Measurements from ENCODE around the gene CPA3. TPM values are rescaled to one million over a fixed set of nuclear protein-coding genes. Genes with fewer than 3 reads are reported as not detected.

Gene CPA3
- total RNA-seq, 2 donors from 2014 or later, result 0.57 TPM; not detected in 1

DNA sequence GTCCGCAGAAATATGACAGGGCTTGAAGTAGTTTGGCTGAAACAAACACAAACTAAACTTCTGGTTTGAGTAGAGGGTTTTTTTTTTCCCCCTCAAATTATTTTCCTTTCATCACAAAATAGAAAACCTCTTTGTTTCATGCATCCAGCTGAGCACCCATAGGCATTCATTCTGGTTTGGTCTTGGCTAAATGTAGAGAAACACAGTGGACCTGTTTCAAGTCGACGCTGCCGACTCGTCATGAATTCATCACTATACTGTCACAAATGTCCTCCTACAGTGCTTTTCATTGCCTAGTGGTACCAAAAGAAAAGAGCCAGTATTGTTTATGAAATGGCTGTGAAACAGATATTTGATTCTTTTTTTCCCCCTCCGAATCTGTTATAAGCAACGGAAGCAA lies 73.8 kb downstream of the CPA3 start:
- peaks cover 45% of the 10 kb centered on the region for H3K27me3 Mint-ChIP-seq
- no peaks in the 10 kb centered on the region for H3K9me3 ChIP-seq (ENCODE audit: control insufficient read depth, low read length, poor library complexity, severe bottlenecking)
- no peak for ATAC-seq
- no peak overlapping the region for H3K27ac Mint-ChIP-seq
- H3K4me1 Mint-ChIP-seq, result peaks cover 2% of the 10 kb centered on the region
- DNase-seq, result no peak
- H3K4me3 Mint-ChIP-seq, result no peak overlapping the region
- H3K36me3 Mint-ChIP-seq (ENCODE audit: low read depth), result peaks cover 2% of the 10 kb centered on the region

DNA sequence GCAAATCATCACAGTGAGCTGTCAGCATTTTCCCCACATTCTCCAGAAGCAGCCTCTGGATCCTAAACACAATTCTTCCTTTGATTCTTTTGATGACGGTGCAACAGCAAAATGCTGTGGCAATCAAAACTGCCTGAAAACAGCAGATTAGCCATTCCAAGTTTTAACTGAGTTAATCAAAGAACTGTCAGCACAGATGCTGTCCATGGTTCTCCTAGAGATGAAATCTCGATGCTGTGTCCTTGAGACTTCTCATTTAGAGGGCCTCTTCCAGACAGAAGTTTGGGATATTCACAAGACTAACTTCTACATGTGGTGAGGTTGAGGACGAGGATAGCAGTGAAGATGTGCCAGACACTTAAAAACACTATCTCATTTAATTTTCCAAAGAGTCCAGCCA lies 75.9 kb downstream of the CPA3 start:
- DNase-seq (no peak), ATAC-seq (no peak)
- Mint-ChIP-seq H3K36me3 (ENCODE audit: low read depth) (peaks cover 2% of the 10 kb centered on the region), H3K27me3 (peaks cover 41% of the 10 kb centered on the region), H3K4me1 (peaks cover 2% of the 10 kb centered on the region), H3K4me3 (no peak overlapping the region), H3K27ac (no peak overlapping the region)
- no peaks in the 10 kb centered on the region for H3K9me3 ChIP-seq (ENCODE audit: control insufficient read depth, low read length, poor library complexity, severe bottlenecking)

DNA sequence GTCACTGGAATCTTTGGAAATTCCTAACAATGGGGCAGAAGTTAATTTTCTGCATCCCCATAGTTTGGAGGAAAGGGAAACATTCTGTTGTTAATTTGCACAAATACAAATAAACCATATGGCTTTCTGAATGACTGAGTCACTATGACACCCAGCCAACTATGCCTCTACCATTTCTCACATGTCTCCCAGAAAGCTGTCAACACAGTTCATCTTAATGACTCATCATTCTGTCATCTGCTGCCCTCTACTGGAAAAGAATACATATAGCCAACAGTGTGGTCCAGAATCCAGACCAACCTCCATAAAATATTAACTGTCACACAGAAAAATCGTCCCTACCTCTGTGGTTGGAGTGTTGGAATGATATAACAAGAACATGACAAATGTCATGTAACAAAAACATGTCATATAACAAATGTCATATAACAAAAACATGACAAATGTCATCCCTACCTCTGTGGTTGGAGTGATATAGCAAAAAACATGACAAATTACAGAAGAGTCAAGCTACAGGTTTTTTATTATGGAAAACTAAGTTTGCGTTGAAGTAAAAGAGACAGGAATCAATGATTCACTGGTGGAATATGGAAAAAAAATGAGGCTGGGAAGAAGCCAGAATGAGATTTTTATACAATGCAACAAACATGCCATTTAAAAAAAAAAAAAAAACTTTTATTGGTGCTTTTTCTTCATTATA lies 78.6 kb downstream of the CPA3 start:
- peaks cover 23% of the 10 kb centered on the region for H3K27me3 Mint-ChIP-seq
- no peak overlapping the region for H3K4me3 Mint-ChIP-seq
- ATAC-seq (peak; percentile 87), DNase-seq (no peak)
- no peaks in the 10 kb centered on the region for H3K36me3 Mint-ChIP-seq (ENCODE audit: low read depth)
- peaks cover 2% of the 10 kb centered on the region for H3K4me1 Mint-ChIP-seq
- H3K9me3 ChIP-seq (ENCODE audit: control insufficient read depth, low read length, poor library complexity, severe bottlenecking), result no peaks in the 10 kb centered on the region
- H3K27ac Mint-ChIP-seq, result no peak overlapping the region

DNA sequence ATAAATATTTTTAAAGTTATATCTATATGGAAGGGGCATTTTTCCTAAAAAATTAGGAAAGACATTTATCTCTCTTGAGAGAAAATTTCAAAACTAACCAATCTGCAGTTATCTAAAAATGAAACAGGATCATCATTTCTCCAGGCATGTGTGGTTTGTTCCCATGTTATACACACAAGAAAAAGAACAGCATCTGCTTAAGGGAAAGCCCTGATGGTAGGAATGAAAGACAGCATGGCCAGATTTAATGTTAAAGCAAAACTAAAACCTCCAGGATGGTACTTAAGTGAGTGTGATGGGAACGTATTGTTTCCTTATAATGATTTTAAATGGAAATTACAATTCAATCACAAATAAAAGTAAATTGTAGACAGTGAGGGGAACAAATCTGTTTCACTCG lies 80.0 kb downstream of the CPA3 start:
- Mint-ChIP-seq H3K36me3 (ENCODE audit: low read depth) (no peaks in the 10 kb centered on the region), H3K27me3 (peaks cover 12% of the 10 kb centered on the region), H3K27ac (no peak overlapping the region), H3K4me1 (peaks cover 2% of the 10 kb centered on the region), H3K4me3 (no peak overlapping the region)
- ATAC-seq, result no peak
- DNase-seq, result no peak
- H3K9me3 ChIP-seq (ENCODE audit: control insufficient read depth, low read length, poor library complexity, severe bottlenecking), result no peaks in the 10 kb centered on the region

Other genes with a start within 250 kb of the CPA3 start
- not detected for gene AGTR1, start 167.4 kb upstream of the CPA3 start, total RNA-seq
- not detected for gene CPB1, start 37.5 kb upstream of the CPA3 start, total RNA-seq
- gene GYG1, start 126.2 kb downstream of the CPA3 start, total RNA-seq, result 10 to 100 TPM; 22.3 to 27.4 TPM
- gene HLTF, start 221.2 kb downstream of the CPA3 start, total RNA-seq, result 1 to 10 TPM; 5.6 TPM